HepG2 (cell line): ENCODE measurements around the gene CMIP. TPM values are rescaled to one million over a fixed set of nuclear protein-coding genes. Genes with fewer than 3 reads are reported as not detected.

ENCODE experiments used
- CERS6 ChIP-seq: sonication (generic); formaldehyde crosslinking; IDR thresholded peaks from 2 replicates; pipeline ENCODE4 v1.5.0; 2020; ENCODE audit warnings: missing genetic modification reagents
- CHD2 ChIP-seq: IDR thresholded peaks from 2 replicates; pipeline ENCODE4 v1.6.1; 2011; ENCODE audit warnings: low read depth, low read length, improper control_type of control experiment
- ELF4 ChIP-seq: sonication (generic); formaldehyde crosslinking; IDR thresholded peaks from 2 replicates; pipeline ENCODE4 v1.5.0; 2020; ENCODE audit warnings: missing genetic modification reagents, mild to moderate bottlenecking, moderate library complexity, borderline replicate concordance
- FOXM1 ChIP-seq: sonication (generic); formaldehyde crosslinking; IDR thresholded peaks from 2 replicates; pipeline ENCODE4 v1.5.0; 2020; ENCODE audit warnings: missing genetic modification reagents
- MED8 ChIP-seq: sonication (generic); formaldehyde crosslinking; IDR thresholded peaks from 2 replicates; pipeline ENCODE4 v1.8.1; 2023; ENCODE audit warnings: mild to moderate bottlenecking, missing genetic modification reagents; ENCODE audit not compliant: insufficient replicate concordance
- MTF1 ChIP-seq: sonication (generic); formaldehyde crosslinking; IDR thresholded peaks from 2 replicates; pipeline ENCODE4 v1.5.0; 2020; ENCODE audit warnings: missing genetic modification reagents
- PCBP1 ChIP-seq: fragments of 200-400 bp; formaldehyde crosslinking; IDR thresholded peaks from 2 replicates; pipeline ENCODE4 v1.6.1; 2017; ENCODE audit warnings: mild to moderate bottlenecking, low read depth, low read length, borderline replicate concordance
- PREB ChIP-seq: sonication (generic); formaldehyde crosslinking; IDR thresholded peaks from 2 replicates; pipeline ENCODE4 v1.4.0; 2020; ENCODE audit warnings: missing genetic modification reagents
- SNAPC4 ChIP-seq: sonication (generic); formaldehyde crosslinking; IDR thresholded peaks from 2 replicates; pipeline ENCODE4 v1.4.0; 2020; ENCODE audit warnings: mild to moderate bottlenecking, missing genetic modification reagents
- TSC22D2 ChIP-seq: sonication (generic); formaldehyde crosslinking; IDR thresholded peaks from 2 replicates; pipeline ENCODE4 v1.5.1; 2020; ENCODE audit warnings: missing genetic modification reagents, mild to moderate bottlenecking, borderline replicate concordance
- YY1 ChIP-seq: IDR thresholded peaks from 2 replicates; pipeline ENCODE4 v1.6.1; 2011; ENCODE audit warnings: low read length, low read depth, moderate library complexity, mild to moderate bottlenecking; ENCODE audit not compliant: insufficient read depth, insufficient replicate concordance
- ZNF235 ChIP-seq: sonication (generic); formaldehyde crosslinking; IDR thresholded peaks from 2 replicates; pipeline ENCODE4 v1.8.1; 2023; ENCODE audit warnings: mild to moderate bottlenecking, missing genetic modification reagents, borderline replicate concordance
- ZNF264 ChIP-seq: sonication (generic); formaldehyde crosslinking; IDR thresholded peaks from 2 replicates; pipeline ENCODE4 v1.4.0; 2020; ENCODE audit warnings: missing genetic modification reagents
- ZNF569 ChIP-seq: sonication (generic); formaldehyde crosslinking; IDR thresholded peaks from 2 replicates; pipeline ENCODE4 v1.5.0; 2020; ENCODE audit warnings: mild to moderate bottlenecking, missing genetic modification reagents, moderate library complexity, borderline replicate concordance
- ZNF839 ChIP-seq: sonication (generic); formaldehyde crosslinking; IDR thresholded peaks from 2 replicates; pipeline ENCODE4 v1.4.0; 2020; ENCODE audit warnings: missing genetic modification reagents, mild to moderate bottlenecking, borderline replicate concordance
- ZNF883 ChIP-seq: sonication (generic); formaldehyde crosslinking; IDR thresholded peaks from 2 replicates; pipeline ENCODE4 v1.5.1; 2020; ENCODE audit warnings: mild to moderate bottlenecking, missing genetic modification reagents; ENCODE audit errors: not compliant biosample characterization
- ZSCAN9 ChIP-seq: IDR thresholded peaks from 2 replicates; pipeline ENCODE4 v1.6.1; 2016; ENCODE audit warnings: borderline replicate concordance
- polyA plus RNA-seq, 8 experiments: library from polyadenylated mRNA; depleted of rRNA in 3 of 8; stranded (reverse) in 7 of 8; unstranded in 1 of 8; fragments of >200 nt; fragmentation: Illumina TruSeq in 4 of 8; extraction: Trizol in 4 of 8; gene quantifications; 2 replicates each; pipeline versions ENCODE4 v1.2.1 to v1.2.3, GENCODE V29; 2011 to 2016; ENCODE audit warnings: low read depth in 4 of 8, missing spikeins in 1 of 8, mixed read lengths in 1 of 8; ENCODE audit not compliant: insufficient read depth in 1 of 8
- total RNA-seq, 5 experiments: library from RNA; depleted of rRNA; stranded (reverse); fragments of >200 nt; fragmentation: Illumina TruSeq; extraction: Trizol; gene quantifications; 2 replicates each; pipeline ENCODE4 v1.2.3, GENCODE V29; 2016; ENCODE audit warnings: low read depth in 1 of 5
- TF ChIP-seq, protein P1 (sequence below): sonication (generic); formaldehyde crosslinking; IDR thresholded peaks from 2 replicates; pipeline ENCODE4 v1.5.1; 2020; ENCODE audit warnings: missing genetic modification reagents, mild to moderate bottlenecking, borderline replicate concordance

Gene CMIP
- total and polyA plus RNA-seq, 2 of the 13 experiments (the other 11 are each of a cell fraction or from before 2014, with no cell fraction given) = 10.9 to 18.1 TPM

DNA sequence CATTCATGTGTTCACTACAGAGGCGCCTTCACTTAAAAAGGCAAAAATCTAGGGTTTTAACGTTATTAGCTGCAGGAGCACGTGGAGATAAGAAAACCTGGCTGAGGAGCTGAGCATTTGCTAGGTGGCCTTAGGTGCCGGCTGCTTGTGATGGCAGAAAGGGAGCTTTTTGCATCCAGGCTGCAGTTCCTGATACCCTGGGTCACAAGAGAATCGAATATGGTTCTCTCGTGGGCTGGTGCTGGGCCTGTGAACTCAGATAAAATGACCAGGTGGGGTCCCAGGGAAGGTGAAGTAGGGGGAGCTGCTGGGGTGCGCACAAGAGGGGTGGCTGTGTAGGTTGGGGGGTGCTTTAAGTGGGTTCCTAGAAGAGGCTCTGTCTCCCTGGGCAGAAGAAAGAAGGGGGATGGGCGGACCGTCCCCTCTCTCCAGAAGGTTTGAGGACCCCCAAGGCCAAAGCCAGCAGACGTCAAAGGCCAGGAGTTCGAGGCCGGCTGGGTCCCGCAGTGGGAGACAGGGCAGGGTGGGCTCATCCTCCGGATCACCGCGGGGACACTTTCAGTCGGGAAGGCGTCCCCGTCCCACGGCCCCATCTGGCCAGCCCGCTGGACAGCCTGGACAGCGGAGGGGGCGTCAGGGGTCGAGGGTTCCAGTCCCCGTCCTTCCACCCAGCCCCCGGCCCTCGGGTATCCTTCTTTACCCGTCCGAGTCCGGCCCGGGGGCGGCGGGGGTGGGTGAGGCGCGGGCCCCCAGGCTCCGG lies 740 bp upstream of the CMIP start (continued):
- TF ChIP-seq ELF4 (CRISPR knock-in tag) = no peak
- no peak for TF ChIP-seq CERS6 (CRISPR knock-in tag)
- TF ChIP-seq FOXM1 = no peak
- TF ChIP-seq, protein P1, sequence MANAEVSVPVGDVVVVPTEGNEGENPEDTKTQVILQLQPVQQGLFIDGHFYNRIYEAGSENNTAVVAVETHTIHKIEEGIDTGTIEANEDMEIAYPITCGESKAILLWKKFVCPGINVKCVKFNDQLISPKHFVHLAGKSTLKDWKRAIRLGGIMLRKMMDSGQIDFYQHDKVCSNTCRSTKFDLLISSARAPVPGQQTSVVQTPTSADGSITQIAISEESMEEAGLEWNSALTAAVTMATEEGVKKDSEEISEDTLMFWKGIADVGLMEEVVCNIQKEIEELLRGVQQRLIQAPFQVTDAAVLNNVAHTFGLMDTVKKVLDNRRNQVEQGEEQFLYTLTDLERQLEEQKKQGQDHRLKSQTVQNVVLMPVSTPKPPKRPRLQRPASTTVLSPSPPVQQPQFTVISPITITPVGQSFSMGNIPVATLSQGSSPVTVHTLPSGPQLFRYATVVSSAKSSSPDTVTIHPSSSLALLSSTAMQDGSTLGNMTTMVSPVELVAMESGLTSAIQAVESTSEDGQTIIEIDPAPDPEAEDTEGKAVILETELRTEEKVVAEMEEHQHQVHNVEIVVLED (CRISPR knock-in tag) = no peak
- TF ChIP-seq PREB (CRISPR knock-in tag) = no peak
- TF ChIP-seq ZNF569 = no peak
- TF ChIP-seq MED8 (CRISPR knock-in tag) = peak; percentile 35
- TF ChIP-seq TSC22D2 (CRISPR knock-in tag) = no peak
- TF ChIP-seq ZNF839 (CRISPR knock-in tag) = 0 out of 2 replicates have a peak, but pooled peaks have one; percentile 9
- TF ChIP-seq ZNF235 (CRISPR knock-in tag) = no peak
- TF ChIP-seq YY1 = no peak
- 0 out of 2 replicates have a peak, but pooled peaks have one; percentile 54 for TF ChIP-seq SNAPC4
- no peak for TF ChIP-seq CHD2
- no peak for TF ChIP-seq ZNF264 (CRISPR knock-in tag)
- TF ChIP-seq ZSCAN9 = no peak
- TF ChIP-seq MTF1 = no peak
- peak; percentile 18 for TF ChIP-seq ZNF883
- TF ChIP-seq PCBP1 = 0 out of 2 replicates have a peak, but pooled peaks have one; percentile 64
